ENCODE results near the gene RAB11FIP4. TPM values are rescaled to one million over a fixed set of nuclear protein-coding genes. Genes with fewer than 3 reads are reported as not detected.

The RAB11FIP4 gene
- total and polyA plus RNA-seq, 2 of the 13 experiments (the other 11 are each of a cell fraction or from before 2014, with no cell fraction given) = 28.0 to 89.3 TPM

GRCh38 chr17:31558748-31559583, 167.5 kb downstream of the RAB11FIP4 start (continued):
- TF ChIP-seq PRDM10 (CRISPR knock-in tag; IDR thresholded peaks at IDR 0.05; ENCODE audit: low read depth) = 0 out of 2 replicates have a peak, but pooled peaks have one; percentile 36
- no peak for TF ChIP-seq ZBTB39 (CRISPR knock-in tag; IDR thresholded peaks at IDR 0.05)
- 0 out of 2 replicates have a peak, but pooled peaks have one; percentile 37 for TF ChIP-seq ZIK1 (CRISPR knock-in tag; IDR thresholded peaks at IDR 0.05; ENCODE audit: borderline replicate concordance, low read depth)
- no peak for TF ChIP-seq ZNF264 (CRISPR knock-in tag; IDR thresholded peaks at IDR 0.05)
- no peak for TF ChIP-seq ZNF225 (CRISPR knock-in tag; IDR thresholded peaks at IDR 0.05)
- peak; percentile 25 to 37; a peak in 1 of 4 replicates for TF ChIP-seq HMGXB4 (CRISPR knock-in tag; IDR thresholded peaks at IDR 0.05; ENCODE audit: borderline replicate concordance in 1 of 2, low read depth in 1 of 2)
- TF ChIP-seq ZSCAN21 (CRISPR knock-in tag; IDR thresholded peaks at IDR 0.05; ENCODE audit: borderline replicate concordance) = peak; percentile 34; the same call in 1 of the 2 replicates
- no peak for TF ChIP-seq HOMEZ (CRISPR knock-in tag; IDR thresholded peaks at IDR 0.05; ENCODE audit: low read depth)
- TF ChIP-seq SAP130 (CRISPR knock-in tag; IDR thresholded peaks at IDR 0.05; ENCODE audit: low read depth) = peak; percentile 50; the same call in 1 of the 2 replicates
- TF ChIP-seq ZNF792 (CRISPR knock-in tag; IDR thresholded peaks at IDR 0.05) = no peak
- peak; percentile 49; the same call in 1 of the 2 replicates for TF ChIP-seq ZNF772 (CRISPR knock-in tag; IDR thresholded peaks at IDR 0.05)
- no peak for TF ChIP-seq ZNF224 (CRISPR knock-in tag; IDR thresholded peaks at IDR 0.05)
- TF ChIP-seq SKI (IDR thresholded peaks at IDR 0.05; ENCODE audit: partially characterized antibody) = peak; percentile 40

Measured in HepG2 (cell line).